Endothelial cell of umbilical vein (primary cell): ENCODE measurements around the gene UCP3. TPM values are rescaled to one million over a fixed set of nuclear protein-coding genes. Genes with fewer than 3 reads are reported as not detected.

ENCODE experiments used
- BruUV-seq: library from RNA; stranded (reverse); fragments of 400-500 nt; replicated peaks from 2 replicates; lab custom pipeline; 2021; lab: Mats Ljungman, UMichigan
- CTCF ChIA-PET: fragments of 300-600, 350-600 bp; sonication (Branson Sonifier 250); formaldehyde crosslinking; loops from one replicate; lab custom pipeline; 2021; ENCODE audit warnings: antibody characterized with exemption, inconsistent platforms; lab: Charles Lee
- POLR2A ChIA-PET: fragments of 300-600, 350-600 bp; sonication (Branson Sonifier 250); formaldehyde crosslinking; loops from one replicate; lab custom pipeline; 2021; ENCODE audit warnings: antibody characterized with exemption, inconsistent platforms; lab: Charles Lee
- DNase-seq: peaks from one replicate; pipeline ENCODE4 v3.0.0-alpha.2; 2011; ENCODE audit warnings: low read depth, low spot score
- FAIRE-seq: peaks from 2 replicates; lab custom pipeline; 2011; peaks lifted over from hg19 to GRCh38; lab: Jason Lieb, UNC
- H2AFZ ChIP-seq: 2 replicates; pipeline ENCODE4 v1.6.0; 2012; ENCODE audit warnings: low read depth, low read length, control low read depth, inconsistent platforms
- H3K27ac ChIP-seq: 2 replicates; pipeline ENCODE4 v1.5.1; 2011; ENCODE audit warnings: low read depth, mild to moderate bottlenecking, control low read depth, low read length, moderate library complexity; ENCODE audit not compliant: insufficient read depth
- H3K27me3 ChIP-seq, 2 experiments: 2 replicates each; pipeline versions ENCODE4 v1.6.0 to v1.6.1; 2011; ENCODE audit warnings: low read length in 2 of 2, mixed read lengths in 1 of 2; ENCODE audit not compliant: control insufficient read depth in 2 of 2, insufficient read depth in 2 of 2
- H3K36me3 ChIP-seq, 2 experiments: 2 replicates in 1 of 2; 3 replicates in 1 of 2; pipeline ENCODE4 v1.5.1; 2011; ENCODE audit warnings: low read length in 2 of 2, mild to moderate bottlenecking in 1 of 2, moderate library complexity in 1 of 2; ENCODE audit not compliant: control insufficient read depth in 2 of 2, insufficient read depth in 2 of 2; ENCODE audit errors: extremely low read depth in 1 of 2
- H3K4me1 ChIP-seq: 3 replicates; pipeline ENCODE4 v1.5.1; 2011; ENCODE audit warnings: mild to moderate bottlenecking, low read length; ENCODE audit not compliant: control insufficient read depth, insufficient read depth; ENCODE audit errors: extremely low read depth
- H3K4me2 ChIP-seq: 2 replicates; pipeline ENCODE4 v1.6.1; 2011; ENCODE audit warnings: low read length, control low read depth, mixed read lengths; ENCODE audit not compliant: insufficient read depth
- H3K4me3 ChIP-seq, 3 experiments: fragments of 200-600 bp in 1 of 3; sonication (generic), shearing (Covaris generic) in 1 of 3; replicated peaks in 1 of 3; 2 replicates each; pipeline ENCODE4 v1.5.1; 2011 to 2016; ENCODE audit warnings: control low read depth in 3 of 3, low read length in 3 of 3, mild to moderate bottlenecking in 2 of 3, inconsistent platforms in 1 of 3, low read depth in 1 of 3, moderate library complexity in 1 of 3; ENCODE audit not compliant: insufficient read depth in 1 of 3
- H3K79me2 ChIP-seq: 2 replicates; pipeline ENCODE4 v1.6.0; 2012; ENCODE audit warnings: low read length, inconsistent platforms; ENCODE audit not compliant: control insufficient read depth, insufficient read depth
- H3K9ac ChIP-seq: replicated peaks from 2 replicates; pipeline ENCODE3; 2011; ENCODE audit warnings: low read length, control low read depth; ENCODE audit not compliant: insufficient read depth; ENCODE audit errors: extremely low read depth
- H3K9me1 ChIP-seq: replicated peaks from 3 replicates; pipeline ENCODE4 v1.6.0; 2011; ENCODE audit warnings: mild to moderate bottlenecking, low read length; ENCODE audit not compliant: control insufficient read depth, insufficient read depth; ENCODE audit errors: extremely low read depth
- H3K9me3 ChIP-seq: replicated peaks from 2 replicates; pipeline ENCODE4 v1.5.1; 2012; ENCODE audit warnings: low read length, inconsistent platforms; ENCODE audit not compliant: control insufficient read depth, insufficient read depth
- H4K20me1 ChIP-seq: replicated peaks from 2 replicates; pipeline ENCODE3; 2011; ENCODE audit warnings: mild to moderate bottlenecking, low read length; ENCODE audit not compliant: control insufficient read depth, insufficient read depth; ENCODE audit errors: extremely low read depth
- CTCF ChIP-seq, 2 donors: IDR thresholded peaks; 1 replicate in 1 of 2; 2 replicates in 1 of 2; pipeline ENCODE4 v1.5.1; 2011; ENCODE audit warnings: low read length in 2 of 2, mild to moderate bottlenecking in 2 of 2, moderate library complexity in 2 of 2, control low read depth in 1 of 2, inconsistent platforms in 1 of 2, low read depth in 1 of 2; ENCODE audit not compliant: insufficient read depth in 1 of 2; ENCODE audit errors: extremely low read depth in 1 of 2
- EZH2 ChIP-seq: IDR thresholded peaks from 2 replicates; pipeline ENCODE4 v1.6.1; 2012; ENCODE audit warnings: borderline replicate concordance, low read depth, mild to moderate bottlenecking, moderate library complexity, low read length, inconsistent platforms; ENCODE audit not compliant: severe bottlenecking
- FOS ChIP-seq: IDR thresholded peaks from 2 replicates; pipeline ENCODE4 v1.6.1; 2011; ENCODE audit warnings: mild to moderate bottlenecking, low read length, moderate library complexity, borderline replicate concordance; ENCODE audit not compliant: insufficient read depth
- GATA2 ChIP-seq: IDR thresholded peaks from 2 replicates; pipeline ENCODE4 v1.7.0; 2011; ENCODE audit warnings: low read depth, mild to moderate bottlenecking, moderate library complexity, mixed read lengths, low read length; ENCODE audit not compliant: insufficient read length, insufficient read depth
- JUN ChIP-seq: IDR thresholded peaks from 2 replicates; pipeline ENCODE4 v1.6.1; 2011; ENCODE audit warnings: borderline replicate concordance, low read depth; ENCODE audit not compliant: insufficient read length, insufficient read depth
- MAX ChIP-seq: IDR thresholded peaks from 2 replicates; pipeline ENCODE4 v1.6.1; 2011; ENCODE audit not compliant: insufficient read depth, insufficient read length
- MYC ChIP-seq: IDR thresholded peaks from one replicate; pipeline ENCODE4 v1.6.1; 2011; ENCODE audit warnings: mild to moderate bottlenecking, low read depth, low read length
- POLR2A ChIP-seq: IDR thresholded peaks from 2 replicates; pipeline ENCODE4 v1.6.1; 2012; ENCODE audit warnings: low read depth, mild to moderate bottlenecking, control low read depth, low read length
- POLR2AphosphoS5 ChIP-seq: IDR thresholded peaks from 2 replicates; pipeline ENCODE4 v1.6.1; 2012; ENCODE audit warnings: low read depth, mild to moderate bottlenecking, control low read depth, low read length, moderate library complexity; ENCODE audit not compliant: insufficient read depth
- dilution Hi-C: fragments of 300-500 bp; cut with MboI; formaldehyde crosslinking; loops from one replicate; pipeline ENCODE4 v1.15.0; 2019; ENCODE audit warnings: low sequenced_read_pairs; ENCODE audit not compliant: extremely low pct_ligation_motif_present
- intact Hi-C: fragments of 100-400 bp; cut with micrococcal nuclease; formaldehyde crosslinking; loops from one replicate; pipeline ENCODE4 v1.10.0; 2022
- polyA plus RNA-seq, 4 experiments: library from polyadenylated mRNA; depleted of rRNA in 3 of 4; stranded (reverse) in 3 of 4; unstranded in 1 of 4; fragments of >200 nt; gene quantifications; 2 replicates each; pipeline versions ENCODE4 v1.2.1 to v1.2.3, GENCODE V29; 2011 to 2012; ENCODE audit warnings: missing spikeins in 1 of 4
- total RNA-seq: library from RNA; stranded (reverse); gene quantifications from 2 replicates; pipeline ENCODE4 v1.2.3, GENCODE V29; 2021

Gene UCP3
- total and polyA plus RNA-seq, 2 donors (not counting 3 experiments of a cell fraction or from before 2014, with no cell fraction given), result 1.1 to 1.4 TPM

DNA sequence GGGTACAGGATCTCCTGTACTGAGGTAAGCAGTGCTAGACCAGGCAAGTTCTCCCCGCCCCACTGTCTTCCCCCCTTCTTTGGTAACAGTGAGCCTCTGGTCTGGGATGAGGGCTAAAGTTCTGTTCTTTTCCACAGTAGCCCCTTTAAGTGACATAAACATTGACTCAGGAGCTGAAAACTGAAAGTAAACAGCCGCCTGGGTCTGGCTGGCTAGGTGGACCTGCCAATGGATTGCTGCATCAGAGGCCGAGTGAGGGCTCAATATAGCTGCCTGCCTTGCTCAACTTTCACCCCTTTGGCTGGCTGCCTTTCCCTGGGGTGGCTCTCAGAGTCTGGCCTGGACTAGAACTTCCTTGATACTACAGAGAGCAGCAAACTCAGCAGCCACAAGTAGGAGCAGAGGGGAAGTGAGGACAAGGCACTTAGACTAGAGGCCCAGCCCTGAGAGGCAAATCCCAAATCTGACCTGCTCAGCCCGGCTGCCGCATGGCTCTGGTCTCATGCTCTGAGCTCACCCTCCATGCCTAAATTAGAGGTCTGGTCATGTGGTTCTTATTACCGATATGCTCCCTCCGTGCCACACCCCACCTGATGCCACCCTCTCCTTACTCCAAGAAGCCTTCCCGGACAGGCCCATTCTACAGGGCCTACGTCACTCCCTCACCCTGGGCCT is 9.6 kb upstream of the UCP3 start:
- CTCF ChIA-PET, result interaction anchor here (0.8 kb wide), 1 partner anchor 9 kb away, joined by 3 read pairs; no protein-coding TSS in a partner anchor
- Histone ChIP-seq H3K9ac (no peak overlapping the region), H3K9me1 (no peaks in the 10 kb centered on the region), H3K27me3 (no peaks in the 10 kb centered on the region), H3K4me2 (no peak overlapping the region), H3K4me3 (no peak overlapping the region), H3K4me1 (no peaks in the 10 kb centered on the region), H3K27ac (no peak overlapping the region), H2AFZ (no peak overlapping the region), H3K36me3 (peaks cover 0 to 6% of the 10 kb centered on the region in 2 experiments), H3K9me3 (no peaks in the 10 kb centered on the region), H3K79me2 (no peaks in the 10 kb centered on the region), H4K20me1 (no peaks in the 10 kb centered on the region)
- DNase-seq, result no peak
- no peak for TF ChIP-seq POLR2AphosphoS5
- TF ChIP-seq EZH2, result no peak
- no peak for TF ChIP-seq MAX
- TF ChIP-seq CTCF (IDR thresholded peaks at IDR 0.05; ENCODE audit: extremely low read depth in 1 of 2, insufficient read depth in 1 of 2, low read depth in 1 of 2, low read length in 2 of 2), result no peak
- TF ChIP-seq MYC, result no peak
- no peak for TF ChIP-seq POLR2A
- no peak for TF ChIP-seq GATA2
- no peak for TF ChIP-seq JUN
- TF ChIP-seq FOS, result no peak
- no TSS peak for BruUV-seq
- POLR2A ChIA-PET, result no interaction called here
- intact Hi-C loops (no loop called here), dilution Hi-C loops (no loop called here)
- FAIRE-seq, result no peak
